Panc1 (cell line): Measurements from ENCODE around the gene MED9. TPM values are rescaled to one million over a fixed set of nuclear protein-coding genes. Genes with fewer than 3 reads are reported as not detected.

Source experiments
- ATAC-seq: fragments of 200-7000 bp; cut with Tn5 transposase; 2 replicates; pipeline ENCODE4 v1.9.1; 2020; ENCODE audit warnings: mild to moderate bottlenecking, moderate library complexity
- BruUV-seq: library from RNA; stranded (reverse); fragments of 400-500 nt; replicated peaks from 2 replicates; lab custom pipeline; 2021; lab: Mats Ljungman, UMichigan
- CTCF ChIA-PET: fragments of 300-600 bp; sonication (Branson Sonifier 250); formaldehyde crosslinking; loops from one replicate; lab custom pipeline; 2022; ENCODE audit warnings: antibody characterized with exemption; lab: Charles Lee
- POLR2A ChIA-PET: fragments of 300-600 bp; sonication (Branson Sonifier 250); formaldehyde crosslinking; loops from one replicate; lab custom pipeline; 2022; ENCODE audit warnings: antibody characterized with exemption; lab: Charles Lee
- DNase-seq: peaks from one replicate; pipeline ENCODE4 v3.0.0-alpha.2; 2010; ENCODE audit warnings: low read depth, low spot score
- H3K27ac ChIP-seq: 2 replicates; pipeline ENCODE4 v1.5.1; 2011; ENCODE audit warnings: mild to moderate bottlenecking, low read length, inconsistent platforms
- H3K27me3 ChIP-seq: fragments of 200-500 bp; sonication (Bioruptor generic); 2 replicates; pipeline ENCODE4 v1.6.0; 2014; ENCODE audit warnings: low read length, inconsistent platforms; ENCODE audit not compliant: control insufficient read depth, insufficient read depth
- H3K36me3 ChIP-seq: fragments of 200-500 bp; sonication (Bioruptor generic); 2 replicates; pipeline ENCODE4 v1.5.1; 2014; ENCODE audit warnings: inconsistent platforms, mild to moderate bottlenecking, low read length, moderate library complexity; ENCODE audit not compliant: control insufficient read depth, insufficient read depth
- H3K4me1 ChIP-seq: 2 replicates; pipeline ENCODE4 v1.5.1; 2011; ENCODE audit warnings: inconsistent platforms, mild to moderate bottlenecking, low read length, moderate library complexity; ENCODE audit not compliant: control insufficient read depth, insufficient read depth
- H3K4me3 ChIP-seq, 2 experiments: 2 replicates each; pipeline ENCODE4 v1.5.1; 2011 to 2012; ENCODE audit warnings: low read depth in 2 of 2, low read length in 2 of 2, mild to moderate bottlenecking in 2 of 2, inconsistent platforms in 1 of 2, moderate library complexity in 1 of 2
- H3K9me3 ChIP-seq: fragments of 200-500 bp; sonication (Bioruptor generic); 2 replicates; pipeline ENCODE4 v1.5.1; 2014; ENCODE audit warnings: low read depth, mild to moderate bottlenecking, inconsistent platforms, low read length, moderate library complexity; ENCODE audit not compliant: control insufficient read depth, insufficient read depth
- POLR2AphosphoS5 ChIP-seq: IDR thresholded peaks from 2 replicates; pipeline ENCODE4 v1.6.1; 2012; ENCODE audit warnings: mild to moderate bottlenecking, low read depth, low read length, moderate library complexity
- SIN3A ChIP-seq: IDR thresholded peaks from 2 replicates; pipeline ENCODE4 v1.6.1; 2012; ENCODE audit warnings: low read depth, mild to moderate bottlenecking, low read length, moderate library complexity, borderline replicate concordance; ENCODE audit not compliant: insufficient read depth
- TCF7L2 ChIP-seq: IDR thresholded peaks from 2 replicates; pipeline ENCODE4 v1.6.1; 2011; ENCODE audit warnings: mild to moderate bottlenecking, low read depth, low read length, inconsistent platforms
- in situ Hi-C: cut with HindIII; loops from 2 replicates; pipeline ENCODE4 v1.10.0; 2016; ENCODE audit warnings: low sequenced_read_pairs, low pct_unique_long_range_greater_than_20kb
- intact Hi-C: fragments of 100-400 bp; cut with micrococcal nuclease; formaldehyde crosslinking; loops from one replicate; pipeline ENCODE4 v1.10.0; 2022; ENCODE audit not compliant: unreplicated experiment
- total RNA-seq: library from RNA; stranded (reverse); gene quantifications from one replicate; pipeline ENCODE4 v1.2.1, GENCODE V29; 2021; ENCODE audit not compliant: unreplicated experiment
- TF ChIP-seq, protein P1 (sequence below): fragments of 450-650 bp; IDR thresholded peaks from 2 replicates; pipeline ENCODE4 v1.5.1; 2017; ENCODE audit warnings: mild to moderate bottlenecking
- TF ChIP-seq, protein P2 (sequence below), 2 experiments: IDR thresholded peaks; 2 replicates each; pipeline ENCODE4 v1.6.1; 2011 to 2012; ENCODE audit warnings: low read depth in 2 of 2, control low read depth in 1 of 2, low read length in 1 of 2, mild to moderate bottlenecking in 1 of 2, moderate library complexity in 1 of 2; ENCODE audit not compliant: insufficient read depth in 1 of 2

Gene MED9
- total RNA-seq, 1 experiment from 2014 or later = 11.1 TPM

DNA sequence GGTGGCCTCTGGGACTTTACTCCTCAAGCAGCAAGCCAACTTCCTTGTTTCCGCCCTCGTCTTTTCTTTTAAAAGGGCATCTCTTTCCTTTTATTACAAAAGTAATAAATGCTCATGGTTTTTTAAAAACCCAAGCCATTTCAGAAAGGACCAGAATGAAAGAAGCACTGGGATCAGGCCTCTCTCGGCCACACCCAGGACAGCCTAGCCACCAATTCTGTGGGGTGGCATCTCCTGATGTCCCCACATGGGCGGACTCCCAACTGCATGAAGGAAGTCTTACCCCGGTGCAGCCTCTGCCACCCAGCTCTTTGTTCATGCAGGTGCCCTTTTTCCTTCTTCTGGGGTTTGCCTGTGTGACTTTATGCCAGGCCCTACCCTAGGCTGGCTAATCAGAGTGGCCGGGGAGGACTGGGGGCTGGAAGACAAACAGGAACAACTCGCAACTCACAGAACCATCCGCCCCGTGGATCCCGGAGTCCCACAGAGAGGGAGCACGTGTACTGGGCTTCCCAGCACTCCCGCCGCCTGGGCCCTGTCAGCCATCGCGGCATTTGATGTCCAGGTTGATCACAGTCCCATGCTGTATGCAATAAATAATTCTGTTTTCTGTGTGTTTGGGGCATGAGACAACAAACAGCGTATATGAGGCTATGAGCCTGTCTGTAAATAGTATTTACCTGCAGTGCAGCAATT lies 22.0 kb downstream of the MED9 start:
- in situ Hi-C loops (no loop called here), intact Hi-C loops (loop anchor here (5.0 kb wide), 2 partner anchors 69 to 144 kb away; no protein-coding TSS in a partner anchor)
- BruUV-seq = no TSS peak
- Histone ChIP-seq H3K27ac (no peak overlapping the region), H3K4me1 (peaks cover 3% of the 10 kb centered on the region), H3K4me3 (no peak overlapping the region), H3K36me3 (no peaks in the 10 kb centered on the region), H3K27me3 (no peaks in the 10 kb centered on the region), H3K9me3 (no peaks in the 10 kb centered on the region)
- ChIA-PET CTCF (no interaction called here), POLR2A (no interaction called here)
- no peak for ATAC-seq
- no peak for DNase-seq
- TF ChIP-seq, protein P1, sequence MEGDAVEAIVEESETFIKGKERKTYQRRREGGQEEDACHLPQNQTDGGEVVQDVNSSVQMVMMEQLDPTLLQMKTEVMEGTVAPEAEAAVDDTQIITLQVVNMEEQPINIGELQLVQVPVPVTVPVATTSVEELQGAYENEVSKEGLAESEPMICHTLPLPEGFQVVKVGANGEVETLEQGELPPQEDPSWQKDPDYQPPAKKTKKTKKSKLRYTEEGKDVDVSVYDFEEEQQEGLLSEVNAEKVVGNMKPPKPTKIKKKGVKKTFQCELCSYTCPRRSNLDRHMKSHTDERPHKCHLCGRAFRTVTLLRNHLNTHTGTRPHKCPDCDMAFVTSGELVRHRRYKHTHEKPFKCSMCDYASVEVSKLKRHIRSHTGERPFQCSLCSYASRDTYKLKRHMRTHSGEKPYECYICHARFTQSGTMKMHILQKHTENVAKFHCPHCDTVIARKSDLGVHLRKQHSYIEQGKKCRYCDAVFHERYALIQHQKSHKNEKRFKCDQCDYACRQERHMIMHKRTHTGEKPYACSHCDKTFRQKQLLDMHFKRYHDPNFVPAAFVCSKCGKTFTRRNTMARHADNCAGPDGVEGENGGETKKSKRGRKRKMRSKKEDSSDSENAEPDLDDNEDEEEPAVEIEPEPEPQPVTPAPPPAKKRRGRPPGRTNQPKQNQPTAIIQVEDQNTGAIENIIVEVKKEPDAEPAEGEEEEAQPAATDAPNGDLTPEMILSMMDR = no peak
- TF ChIP-seq, protein P2, sequence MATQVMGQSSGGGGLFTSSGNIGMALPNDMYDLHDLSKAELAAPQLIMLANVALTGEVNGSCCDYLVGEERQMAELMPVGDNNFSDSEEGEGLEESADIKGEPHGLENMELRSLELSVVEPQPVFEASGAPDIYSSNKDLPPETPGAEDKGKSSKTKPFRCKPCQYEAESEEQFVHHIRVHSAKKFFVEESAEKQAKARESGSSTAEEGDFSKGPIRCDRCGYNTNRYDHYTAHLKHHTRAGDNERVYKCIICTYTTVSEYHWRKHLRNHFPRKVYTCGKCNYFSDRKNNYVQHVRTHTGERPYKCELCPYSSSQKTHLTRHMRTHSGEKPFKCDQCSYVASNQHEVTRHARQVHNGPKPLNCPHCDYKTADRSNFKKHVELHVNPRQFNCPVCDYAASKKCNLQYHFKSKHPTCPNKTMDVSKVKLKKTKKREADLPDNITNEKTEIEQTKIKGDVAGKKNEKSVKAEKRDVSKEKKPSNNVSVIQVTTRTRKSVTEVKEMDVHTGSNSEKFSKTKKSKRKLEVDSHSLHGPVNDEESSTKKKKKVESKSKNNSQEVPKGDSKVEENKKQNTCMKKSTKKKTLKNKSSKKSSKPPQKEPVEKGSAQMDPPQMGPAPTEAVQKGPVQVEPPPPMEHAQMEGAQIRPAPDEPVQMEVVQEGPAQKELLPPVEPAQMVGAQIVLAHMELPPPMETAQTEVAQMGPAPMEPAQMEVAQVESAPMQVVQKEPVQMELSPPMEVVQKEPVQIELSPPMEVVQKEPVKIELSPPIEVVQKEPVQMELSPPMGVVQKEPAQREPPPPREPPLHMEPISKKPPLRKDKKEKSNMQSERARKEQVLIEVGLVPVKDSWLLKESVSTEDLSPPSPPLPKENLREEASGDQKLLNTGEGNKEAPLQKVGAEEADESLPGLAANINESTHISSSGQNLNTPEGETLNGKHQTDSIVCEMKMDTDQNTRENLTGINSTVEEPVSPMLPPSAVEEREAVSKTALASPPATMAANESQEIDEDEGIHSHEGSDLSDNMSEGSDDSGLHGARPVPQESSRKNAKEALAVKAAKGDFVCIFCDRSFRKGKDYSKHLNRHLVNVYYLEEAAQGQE (IDR thresholded peaks at IDR 0.05; ENCODE audit: insufficient read depth in 1 of 2, low read depth in 2 of 2, low read length in 1 of 2) = no peak
- TF ChIP-seq POLR2AphosphoS5 = no peak
- no peak for TF ChIP-seq SIN3A
- TF ChIP-seq TCF7L2 = no peak

DNA sequence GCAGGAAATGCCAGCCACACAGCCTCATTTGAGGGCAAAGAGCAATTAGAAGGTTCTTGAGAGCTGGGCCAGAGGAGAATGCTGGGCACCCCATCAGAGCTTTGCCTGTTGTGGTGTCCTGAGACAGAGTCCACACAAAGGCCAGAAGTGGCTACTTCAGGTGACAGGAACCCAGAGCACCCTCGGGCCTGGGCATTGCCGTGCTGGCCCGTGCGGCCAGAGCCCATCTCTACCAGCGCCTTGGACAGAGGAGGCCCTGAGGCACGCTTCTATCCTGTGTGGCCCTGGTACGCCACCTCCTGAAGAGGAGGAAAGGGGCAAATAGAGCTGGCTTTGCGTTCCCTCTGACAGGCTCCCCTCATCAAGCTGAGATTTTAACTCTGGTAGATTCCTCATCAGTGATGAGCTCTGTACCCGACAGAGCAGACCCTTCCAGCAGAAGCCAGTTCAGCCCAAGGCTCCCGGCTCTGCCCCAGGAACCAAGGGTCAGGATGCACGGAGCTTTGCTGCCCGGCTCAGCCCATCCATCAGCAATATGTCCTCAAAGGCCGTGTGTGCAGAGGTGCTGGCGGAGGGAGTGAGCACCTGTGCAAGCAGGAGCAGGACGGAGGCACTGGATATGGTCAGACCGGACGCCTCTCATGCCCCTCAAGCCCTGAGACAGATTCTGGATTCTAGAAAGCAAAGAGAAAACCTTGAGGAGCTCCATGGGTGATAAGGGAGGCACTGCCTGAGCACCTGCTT lies 22.8 kb downstream of the MED9 start:
- no TSS peak for BruUV-seq
- DNase-seq (no peak), ATAC-seq (no peak)
- ChIA-PET POLR2A (interaction anchor here (0.5 kb wide), 1 partner anchor 92 kb away, joined by 3 read pairs; the partner anchor contains the start of gene PEMT), CTCF (interaction anchor here (0.5 kb wide), 1 partner anchor 145 kb away, joined by 4 read pairs; no protein-coding TSS in a partner anchor)
- Histone ChIP-seq H3K4me3 (no peak overlapping the region), H3K4me1 (no peaks in the 10 kb centered on the region; the same call in 1 of the 2 replicates), H3K27ac (no peak overlapping the region), H3K9me3 (no peaks in the 10 kb centered on the region), H3K36me3 (no peaks in the 10 kb centered on the region), H3K27me3 (no peaks in the 10 kb centered on the region)
- intact Hi-C loops (loop anchor here (5.0 kb wide), 2 partner anchors 68 to 143 kb away; no protein-coding TSS in a partner anchor), in situ Hi-C loops (no loop called here)
- TF ChIP-seq, protein P1 = no peak
- TF ChIP-seq, protein P2 (IDR thresholded peaks at IDR 0.05; ENCODE audit: insufficient read depth in 1 of 2, low read depth in 2 of 2, low read length in 1 of 2) = no peak
- no peak for TF ChIP-seq POLR2AphosphoS5
- no peak for TF ChIP-seq TCF7L2
- TF ChIP-seq SIN3A = no peak
